IPS DF 4.7 (cell line): ENCODE measurements around the gene SH3PXD2A.

Experiments
- DNase-seq: peaks from one replicate; pipeline ENCODE4 v3.0.0-alpha.2; 2013; ENCODE audit warnings: low spot score; ENCODE audit errors: extremely low read depth

The SH3PXD2A gene

DNA sequence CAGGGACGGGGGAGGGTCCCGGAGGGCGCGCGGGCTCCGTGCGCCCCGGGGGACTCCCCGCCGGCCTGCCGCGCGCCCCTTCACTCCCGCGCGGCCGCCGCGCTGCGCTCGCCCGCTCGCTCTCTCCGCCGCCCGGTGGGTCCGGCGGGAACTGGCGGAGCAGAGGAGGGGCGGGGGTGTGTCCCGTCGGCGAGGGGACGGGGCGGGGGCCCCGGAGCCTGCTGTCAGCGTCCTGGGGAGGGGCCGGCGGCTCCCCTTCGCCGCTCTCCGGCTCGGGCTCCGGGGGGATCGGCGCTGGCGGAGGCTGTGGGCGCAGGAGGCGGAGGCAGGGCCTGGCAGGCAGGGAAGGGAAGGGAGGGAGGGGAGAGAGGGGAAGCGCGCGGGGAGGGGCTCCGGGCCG lies at the start of gene SH3PXD2A:
Gene SH3PXD2A, minus strand, starts transcription at position 153 of the 400 bp plus-strand sequence. CDS start 310 bp downstream, outside the sequence.
- DNase-seq, result no peak

DNA sequence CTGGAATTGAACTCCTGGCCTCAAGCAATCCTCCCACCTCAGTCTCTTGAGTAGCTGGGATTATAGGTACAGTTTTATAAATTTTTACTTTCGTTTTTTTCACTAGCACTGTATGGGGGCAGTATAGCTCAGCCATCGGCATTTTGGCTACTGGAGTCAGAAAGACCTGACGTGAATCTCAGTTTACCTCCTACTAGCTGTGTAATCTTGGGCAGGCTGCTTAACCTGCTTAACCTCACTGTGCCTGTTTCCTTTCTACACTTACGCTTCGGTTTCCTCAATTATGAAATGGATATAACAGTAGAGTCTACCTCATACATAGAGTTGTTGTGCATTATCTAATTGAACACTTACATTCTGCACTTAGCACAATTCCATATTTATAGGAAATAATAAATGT lies 45.9 kb upstream of the SH3PXD2A start:
- no peak for DNase-seq

GRCh38 chr10:103899312-103899711 lies 43.9 kb upstream of the SH3PXD2A start:
- no peak for DNase-seq

DNA sequence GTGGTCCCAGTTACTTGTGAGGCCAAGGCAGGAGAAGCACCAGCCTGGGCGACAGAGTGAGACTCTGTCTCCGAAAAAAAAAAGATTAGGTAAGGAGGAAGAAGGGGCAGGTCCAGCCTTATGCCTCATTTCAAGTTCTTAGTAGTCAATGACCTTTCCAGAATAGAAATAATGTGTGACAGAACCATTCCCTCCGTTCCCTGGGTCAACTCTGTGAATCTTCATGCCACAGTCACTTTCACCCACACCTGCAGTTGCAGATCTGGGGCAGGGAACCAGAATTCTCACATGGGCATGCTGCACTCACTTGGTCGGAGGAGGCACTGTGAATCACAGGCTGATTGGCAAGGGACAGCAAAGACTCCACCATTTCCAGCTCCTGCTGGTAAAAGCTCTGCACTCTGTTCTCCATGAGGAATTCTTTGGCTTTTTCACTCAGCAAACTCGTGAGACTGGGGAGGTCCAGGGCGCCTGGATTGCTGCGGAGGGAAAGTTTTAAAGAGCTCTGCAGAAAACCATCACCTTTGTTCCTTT lies 41.9 kb upstream of the SH3PXD2A start:
- DNase-seq, result no peak

DNA sequence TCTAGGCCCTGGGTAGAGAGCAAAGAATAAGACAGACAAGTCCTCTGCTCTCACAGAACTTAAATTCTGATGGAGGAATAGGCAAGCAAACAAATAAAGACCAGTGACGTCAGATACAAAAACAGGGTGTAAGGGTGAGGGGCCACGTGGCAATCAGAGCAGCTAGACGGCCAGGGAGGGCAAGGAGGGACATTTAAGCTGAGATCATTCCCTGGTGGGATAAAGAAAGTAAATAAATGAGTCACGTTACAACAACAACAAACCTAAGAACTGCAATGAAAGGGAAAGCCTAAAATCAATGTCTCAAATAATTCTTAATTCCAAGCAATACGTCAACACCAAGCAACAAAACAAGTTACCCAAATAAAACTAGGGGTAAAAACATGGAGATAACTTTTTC lies 40.8 kb upstream of the SH3PXD2A start:
- DNase-seq, result no peak

DNA sequence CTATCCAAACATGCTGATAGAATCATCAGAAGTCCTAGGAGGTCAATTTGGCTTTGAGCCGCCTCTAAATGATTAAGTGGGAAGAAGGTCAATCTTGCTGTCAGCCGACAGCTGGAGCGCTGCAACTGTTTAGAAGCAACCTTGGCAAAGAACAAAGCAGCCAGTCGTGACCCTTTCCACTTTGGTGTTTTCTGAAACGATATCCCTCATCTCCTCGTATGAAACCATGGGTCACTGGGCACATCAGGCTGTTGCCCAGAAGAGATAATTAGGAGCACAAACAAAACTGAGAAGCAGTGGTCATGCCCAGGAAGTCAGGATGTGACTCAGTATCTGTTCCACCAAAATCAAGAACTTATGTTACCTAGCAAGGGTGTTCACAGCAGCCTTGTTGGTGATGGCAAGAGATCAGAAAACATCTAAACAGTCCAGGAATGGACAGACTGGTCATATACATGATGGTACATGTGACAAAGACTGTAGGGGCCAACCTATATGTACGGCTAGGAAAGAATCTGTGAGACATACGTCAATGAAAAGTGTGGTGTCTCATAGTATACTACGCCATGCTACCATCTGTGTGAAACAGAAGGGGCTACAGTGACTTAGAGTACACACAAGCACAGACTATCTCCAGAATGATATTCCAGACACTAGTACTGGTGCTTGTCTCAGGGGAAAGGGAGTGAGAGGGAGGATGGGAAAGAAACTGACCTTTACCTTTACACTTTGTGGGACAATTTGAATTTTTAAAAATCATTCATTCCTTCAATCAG lies 40.2 kb upstream of the SH3PXD2A start:
- no peak for DNase-seq

DNA sequence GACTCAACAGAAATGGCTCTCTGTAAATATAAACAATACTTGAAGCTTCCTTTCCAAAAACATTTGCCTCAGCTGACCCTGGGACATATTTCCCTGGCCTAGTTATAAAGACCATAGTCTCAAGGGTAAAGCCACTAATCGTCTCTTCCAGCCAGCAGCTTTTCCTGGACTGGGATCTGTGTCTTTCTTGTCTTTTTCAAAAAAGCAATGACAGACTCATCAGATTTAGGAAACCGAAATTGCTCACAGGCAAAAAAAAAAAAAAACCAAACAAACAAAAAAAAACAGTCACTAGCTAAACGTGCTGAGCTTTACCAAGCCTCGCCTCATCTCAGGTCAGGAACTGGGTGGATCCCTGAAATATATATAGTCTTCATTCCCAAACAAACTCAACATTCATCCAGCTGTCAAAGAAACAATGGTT lies 39.1 kb upstream of the SH3PXD2A start:
- DNase-seq, result no peak

DNA sequence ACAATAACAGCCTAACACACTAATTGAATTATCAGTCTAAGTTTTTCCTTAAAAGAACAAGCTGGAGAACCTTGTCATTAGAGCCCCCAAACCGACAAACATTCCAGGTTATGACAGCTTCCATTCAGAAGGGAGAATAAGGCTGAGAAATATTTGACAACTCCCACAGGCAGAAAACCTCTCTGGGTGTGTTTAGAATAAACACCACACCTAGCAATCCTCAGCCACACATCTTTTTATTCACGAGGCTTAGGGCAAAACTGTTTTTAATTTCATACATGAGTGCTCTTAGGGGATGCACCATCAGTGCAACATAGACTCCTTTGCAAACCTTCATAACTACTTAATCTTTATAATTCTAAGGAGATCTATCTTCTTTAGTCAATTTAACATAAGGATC lies 38.4 kb upstream of the SH3PXD2A start:
- no peak for DNase-seq

DNA sequence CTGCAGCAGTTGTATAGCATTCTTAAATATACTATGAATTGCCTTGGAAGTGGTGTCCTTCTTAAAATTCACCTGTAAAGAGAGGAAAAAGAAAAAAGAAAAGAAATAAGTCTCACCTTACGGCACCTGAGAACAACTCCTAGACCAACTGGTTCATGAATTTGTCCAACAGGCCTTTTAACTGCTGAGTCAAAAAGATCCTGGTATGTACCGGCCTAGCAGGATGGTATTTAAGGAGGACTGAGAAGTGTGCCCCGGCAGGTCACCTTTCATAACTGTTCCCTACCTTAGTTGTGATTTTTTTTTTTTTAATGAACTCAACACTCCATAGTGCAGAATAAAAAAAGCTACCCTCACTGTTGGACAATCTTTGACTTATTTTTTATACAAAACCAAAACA lies 36.8 kb upstream of the SH3PXD2A start:
- no peak for DNase-seq

- no peak for DNase-seq
Measured at GRCh38 chr10:103890688-103891087, 35.3 kb upstream of the SH3PXD2A start.

GRCh38 chr10:103890194-103890658 lies 34.9 kb upstream of the SH3PXD2A start:
- no peak for DNase-seq

- DNase-seq, result no peak
Measured at GRCh38 chr10:103889121-103889720, 33.8 kb upstream of the SH3PXD2A start.

DNA sequence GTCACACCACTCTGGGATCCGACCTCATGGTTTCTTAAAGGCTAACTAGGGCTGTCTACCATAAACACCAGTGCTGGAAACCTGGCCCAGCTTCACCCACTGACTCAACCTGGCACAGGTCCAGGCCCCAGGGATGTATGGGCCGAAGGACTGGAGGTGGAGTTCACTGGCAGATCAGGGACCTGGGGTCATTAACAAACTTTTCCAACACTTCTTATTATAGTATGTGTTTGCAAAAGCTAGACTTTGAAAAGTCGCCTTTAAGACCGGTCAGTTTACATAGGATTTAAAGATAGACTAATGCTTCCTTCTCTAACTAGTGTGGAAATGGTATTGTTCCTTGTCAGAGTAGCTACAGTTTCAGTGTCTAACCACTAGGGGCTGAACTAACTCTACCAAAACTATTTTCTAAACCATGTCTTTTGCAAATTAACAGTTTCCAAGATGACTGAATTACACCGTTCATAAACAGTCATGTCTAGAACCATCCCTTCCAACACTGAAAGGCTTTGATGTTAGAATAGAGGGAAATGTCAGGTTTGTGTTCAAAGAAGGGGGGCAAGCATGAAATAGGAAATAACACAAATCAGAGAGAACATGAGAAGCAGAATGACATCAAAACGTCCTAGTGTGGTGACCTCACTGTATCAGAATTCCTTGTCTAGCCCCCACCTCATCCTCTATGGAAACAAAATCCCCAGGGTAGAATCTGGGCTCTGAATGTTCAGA lies 32.9 kb upstream of the SH3PXD2A start:
- DNase-seq, result no peak

GRCh38 chr10:103885617-103886016 lies 30.2 kb upstream of the SH3PXD2A start:
- no peak for DNase-seq

DNA sequence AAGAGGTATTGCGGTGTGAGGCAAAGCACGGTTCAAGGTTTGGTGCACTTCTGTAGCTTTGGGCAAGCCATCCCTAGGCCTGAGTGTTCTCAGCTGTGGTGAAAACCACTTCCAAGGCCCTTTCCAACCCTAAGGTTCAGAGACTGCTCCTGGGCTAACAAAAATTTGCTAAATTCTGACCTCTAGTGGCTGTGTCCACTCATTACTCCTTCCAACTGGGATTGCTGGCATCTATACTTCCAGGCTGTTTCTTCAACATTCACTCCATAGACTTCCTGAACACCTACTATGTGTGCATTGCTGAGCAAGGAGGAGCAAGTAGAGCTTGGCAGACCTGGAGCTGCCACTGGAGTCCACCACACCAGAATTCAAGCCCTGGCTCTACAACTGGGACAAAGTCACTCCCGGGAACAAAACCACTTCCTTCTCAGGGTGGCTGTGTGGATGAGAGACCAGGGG lies 29.3 kb upstream of the SH3PXD2A start:
- peak; percentile 62 for DNase-seq

GRCh38 chr10:103882285-103883007 lies 27.1 kb upstream of the SH3PXD2A start:
- DNase-seq, result no peak

DNA sequence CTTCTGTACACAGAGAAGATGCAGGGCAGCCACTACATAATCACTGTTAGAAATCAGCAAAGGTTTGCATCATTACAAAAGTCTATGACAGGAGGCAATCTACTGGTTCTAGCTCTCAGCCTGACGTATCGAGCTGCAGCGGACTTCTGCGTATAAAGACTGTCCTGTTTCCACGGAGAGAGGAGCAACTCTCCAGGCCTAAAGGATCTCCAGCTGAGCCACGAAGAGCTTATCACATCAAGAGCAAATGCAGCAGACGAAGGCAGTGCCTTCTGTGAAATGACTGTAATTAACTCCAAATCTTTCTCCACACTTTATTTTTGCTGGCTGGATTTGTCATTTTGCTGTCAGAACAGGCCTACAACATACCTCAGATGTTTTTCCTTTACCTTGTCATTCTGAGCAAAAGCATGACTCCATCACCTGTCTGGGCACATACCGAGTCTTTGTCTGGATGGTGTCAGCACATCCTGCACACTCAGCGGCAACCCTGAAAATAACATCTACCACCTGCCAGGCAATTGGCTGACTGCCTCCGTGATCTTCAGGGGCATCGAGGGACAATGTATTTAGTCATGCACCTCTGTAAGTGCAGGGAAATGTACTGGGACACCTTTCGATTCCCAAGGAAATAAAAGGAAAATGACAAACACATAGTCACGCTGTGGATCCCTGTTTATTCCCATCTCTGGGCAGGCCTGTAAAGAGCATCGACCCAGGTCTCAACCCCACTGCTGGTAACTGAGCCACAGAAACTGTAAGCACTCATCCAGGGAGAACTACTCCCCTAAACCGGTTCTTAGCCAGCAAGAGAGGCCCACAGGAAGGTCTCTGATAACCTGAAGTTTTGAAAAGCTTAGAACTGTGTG lies 26.3 kb upstream of the SH3PXD2A start:
- DNase-seq, result no peak

DNA sequence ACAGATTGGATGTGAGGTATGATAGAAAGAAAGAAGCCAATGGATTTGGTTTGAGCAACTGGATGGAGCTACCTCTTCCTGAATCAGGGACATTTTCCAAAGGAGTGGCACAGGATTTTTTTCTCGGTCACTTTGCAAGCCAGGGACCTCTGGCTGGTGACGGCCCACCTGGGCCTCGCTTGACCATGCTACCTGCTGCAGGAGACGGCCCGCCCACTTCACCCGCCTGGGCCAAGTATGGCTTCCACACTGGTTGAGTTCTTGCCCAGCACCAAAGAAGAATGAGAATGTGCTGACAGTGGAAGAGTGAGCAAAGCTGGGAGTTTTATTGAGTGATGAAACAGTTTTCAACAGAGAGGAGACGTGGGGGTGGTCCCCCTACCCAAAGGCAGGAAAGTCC lies 24.5 kb upstream of the SH3PXD2A start:
- no peak for DNase-seq

GRCh38 chr10:103879409-103879808 lies 24.0 kb upstream of the SH3PXD2A start:
- no peak for DNase-seq

DNA sequence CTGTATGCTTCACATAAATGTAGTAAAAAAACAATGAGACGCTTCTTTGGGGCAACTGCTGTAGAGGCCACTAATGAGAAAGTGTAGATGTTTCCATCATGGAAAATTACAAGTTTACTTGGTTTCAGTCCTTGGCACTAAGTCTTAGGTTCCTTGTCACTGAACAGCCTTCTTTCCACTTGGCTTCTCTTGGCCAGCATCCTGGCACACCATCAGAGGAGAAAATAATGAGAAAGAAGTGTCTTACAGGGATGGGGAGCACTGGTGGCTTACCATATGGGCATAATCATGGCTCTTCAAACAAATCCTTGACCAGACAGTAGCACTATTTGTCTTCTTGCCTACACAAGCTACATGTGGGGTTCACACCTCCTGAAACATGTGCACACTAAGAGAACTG lies 22.5 kb upstream of the SH3PXD2A start:
- DNase-seq, result no peak
